Stimulated activated CD4-positive, alpha-beta T cell treated with anti-CD3 and anti-CD28 coated beads, Interleukin-12 subunit alpha, Interleukin-12 subunit beta, amount 100 ng/mL, for 24 hours (primary cell): ENCODE results near the gene WFDC1.

ENCODE experiments used
- DNase-seq, 2 experiments: peaks; one replicate each; pipeline ENCODE4 v3.0.0-alpha.2; 2020; ENCODE audit warnings: low read depth in 2 of 2

The WFDC1 gene

DNA sequence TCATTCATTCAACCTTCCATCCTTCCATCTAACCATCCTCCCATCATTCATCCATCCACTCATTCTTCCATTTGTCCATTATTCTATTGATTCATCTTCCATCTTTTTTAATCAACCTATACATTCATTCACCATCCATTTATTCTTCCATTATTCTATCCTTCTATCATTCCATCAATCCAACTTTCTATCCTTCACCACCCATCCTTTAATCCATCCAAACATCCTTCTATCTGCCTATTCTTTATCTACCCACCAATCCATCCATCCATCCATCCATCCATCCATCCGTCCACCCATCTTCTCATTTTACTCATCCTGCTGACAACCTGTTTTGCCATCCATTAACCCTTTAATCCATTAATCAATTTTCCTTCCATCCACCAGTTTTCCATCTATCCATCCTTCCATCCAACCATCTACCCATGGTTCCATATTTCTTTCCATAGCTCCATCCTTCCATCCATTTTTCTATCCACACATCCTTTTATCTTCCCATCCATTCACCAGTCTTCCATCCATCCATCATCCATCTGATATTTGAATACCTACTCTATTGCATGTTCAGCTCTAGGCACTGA is 21.8 kb upstream of the WFDC1 start:
- DNase-seq, result no peak

DNA sequence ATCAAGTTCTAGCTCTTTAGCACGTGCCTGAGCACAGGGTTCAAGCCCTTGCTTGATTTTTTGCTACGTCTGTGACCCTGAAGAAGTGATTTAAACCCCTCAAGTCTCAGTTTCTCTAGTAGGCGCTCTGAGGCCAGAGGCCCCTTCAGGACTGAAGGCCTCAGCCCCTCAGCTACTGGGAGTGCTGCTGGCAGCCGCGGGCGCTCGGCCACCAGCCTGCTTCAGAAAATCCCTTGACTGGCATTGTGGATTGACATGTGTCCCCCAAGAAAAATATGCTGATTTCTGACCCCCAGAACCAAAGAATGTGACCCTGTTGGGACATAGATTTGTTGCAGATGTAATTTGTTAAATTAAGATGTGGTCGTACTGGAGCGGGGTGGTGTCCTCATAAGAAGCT is 20.2 kb upstream of the WFDC1 start:
- no peak for DNase-seq

DNA sequence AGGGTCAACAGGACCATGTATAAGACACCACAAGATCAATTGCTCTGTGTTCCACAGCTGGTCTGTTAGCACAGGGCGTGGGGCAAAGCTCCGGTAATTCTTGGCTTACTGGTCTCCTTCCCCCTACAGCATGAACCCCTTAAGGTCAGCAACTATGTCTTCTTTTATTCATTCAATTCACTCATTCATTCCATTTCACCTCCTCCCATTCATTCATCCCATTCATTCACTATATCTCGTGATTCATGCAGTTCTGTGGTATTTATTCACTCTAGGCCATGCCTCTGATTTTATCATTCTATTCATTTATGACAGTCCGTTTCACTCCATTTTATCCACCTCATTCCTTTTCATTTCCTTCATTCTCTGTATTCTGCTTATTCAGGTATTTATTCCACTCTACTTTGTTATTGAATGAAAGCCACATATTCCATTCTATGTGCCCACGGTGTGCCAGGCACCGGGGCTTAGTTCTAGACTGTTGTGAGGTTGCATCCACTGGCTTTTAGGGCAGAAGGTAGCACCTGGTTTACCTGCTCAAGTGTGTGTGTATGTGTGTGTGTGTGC is 19.0 kb upstream of the WFDC1 start:
- no peak for DNase-seq

DNA sequence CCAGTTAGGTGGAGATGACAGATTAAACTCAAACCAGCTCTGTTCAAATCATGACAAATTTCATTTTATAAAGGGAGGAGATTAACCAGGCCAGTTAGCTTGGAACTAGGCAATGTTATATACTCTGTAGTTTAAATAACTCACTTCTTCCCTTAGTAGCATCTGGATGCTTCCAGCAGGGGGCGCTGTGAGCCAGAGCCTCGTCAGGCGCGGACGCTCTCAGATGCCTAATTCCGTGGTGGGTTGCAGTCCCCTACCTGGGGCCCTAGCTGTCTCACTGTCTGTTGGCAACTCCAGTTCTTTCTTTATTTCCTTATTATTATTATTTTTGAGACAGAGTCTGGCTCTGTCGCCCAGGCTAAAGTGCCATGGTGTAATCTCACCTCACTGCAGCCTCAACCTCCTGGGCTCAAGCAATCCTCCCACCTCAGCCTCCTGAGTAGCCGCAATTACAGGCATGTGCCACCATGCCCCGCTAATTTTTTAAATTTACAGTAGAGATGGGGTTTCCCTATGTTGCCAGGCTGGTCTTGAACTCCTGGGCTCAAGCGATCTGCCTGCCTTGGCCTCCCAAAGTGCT is 17.3 kb upstream of the WFDC1 start:
- DNase-seq, result peak; percentile 24 to 71

DNA sequence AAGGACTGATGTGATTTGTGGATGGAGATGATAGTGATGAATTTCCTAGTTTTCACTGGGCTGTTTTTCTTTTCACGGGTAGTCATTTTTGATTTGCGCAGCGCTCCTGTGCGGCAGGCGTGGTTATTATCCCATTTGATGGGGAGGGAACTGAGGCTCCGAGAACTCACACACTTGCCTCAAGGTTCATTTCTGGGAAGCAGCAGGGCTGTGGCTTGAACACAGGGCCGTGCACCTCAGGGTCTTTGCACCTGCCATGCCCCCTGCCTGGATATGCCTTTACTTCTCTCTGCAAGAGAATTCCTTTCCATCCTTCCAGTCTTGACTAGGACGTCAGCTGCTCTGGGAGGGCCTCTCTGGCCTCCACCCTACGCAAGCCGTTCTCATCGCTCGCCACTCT is 16.3 kb upstream of the WFDC1 start:
- DNase-seq, result no peak

DNA sequence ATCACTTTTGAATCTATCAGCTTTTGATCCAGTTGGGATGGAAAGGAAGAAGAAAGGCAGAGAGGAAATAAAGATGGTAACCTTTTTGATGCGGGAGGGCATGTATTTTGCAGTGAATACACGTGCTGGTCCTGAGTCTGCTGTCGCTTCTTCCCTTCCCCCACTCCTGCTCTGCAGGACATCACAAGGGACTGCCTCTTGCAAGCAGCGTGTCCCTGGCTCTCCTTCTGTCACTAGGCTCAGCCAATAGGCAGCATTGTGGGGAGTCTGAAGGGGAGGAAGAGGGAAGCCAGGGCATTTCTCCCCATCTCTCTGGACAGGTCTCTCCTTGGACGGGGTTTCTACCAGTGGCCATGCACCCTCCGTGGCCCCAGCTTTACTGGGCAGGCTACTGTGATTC is 15.7 kb upstream of the WFDC1 start:
- DNase-seq, result no peak

DNA sequence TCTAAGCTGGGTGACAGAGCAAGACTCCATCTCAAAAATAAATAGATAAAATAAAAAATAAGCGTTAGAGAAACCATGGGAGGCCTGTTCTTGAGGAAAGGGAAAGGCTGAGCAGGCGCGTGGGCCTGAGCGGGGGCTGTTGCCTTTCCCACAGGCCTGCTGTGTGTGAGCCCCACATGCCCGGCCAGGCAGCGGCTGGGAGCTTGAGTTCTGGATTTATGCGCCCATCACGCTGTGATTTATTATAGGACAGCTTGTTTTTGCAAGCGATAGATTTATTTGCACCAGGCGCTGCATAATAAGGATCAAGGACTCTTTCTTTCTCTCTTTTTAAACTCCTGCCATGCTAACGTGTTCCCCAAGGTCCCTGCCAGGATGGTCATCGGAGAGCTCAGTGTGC is 14.8 kb upstream of the WFDC1 start:
- no peak for DNase-seq

DNA sequence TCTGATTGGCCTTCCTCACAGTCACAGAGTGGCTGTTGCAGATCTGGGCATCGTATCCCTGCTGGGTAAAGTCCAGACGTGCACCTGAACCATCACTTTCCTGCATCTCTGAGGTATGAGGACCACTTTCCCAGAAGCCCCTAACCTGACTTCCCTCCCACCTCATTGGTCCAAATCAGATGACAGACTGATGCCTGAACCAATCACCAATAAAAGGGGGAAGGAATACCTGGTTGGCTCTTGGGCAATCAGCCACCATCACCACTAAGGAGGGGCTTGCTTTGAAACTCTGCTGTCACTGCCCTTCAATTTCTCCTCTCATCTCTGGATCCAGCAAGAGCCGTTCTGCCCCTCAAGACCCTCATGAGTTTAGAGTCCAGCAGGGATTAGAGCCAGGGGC is 13.6 kb upstream of the WFDC1 start:
- no peak for DNase-seq

DNA sequence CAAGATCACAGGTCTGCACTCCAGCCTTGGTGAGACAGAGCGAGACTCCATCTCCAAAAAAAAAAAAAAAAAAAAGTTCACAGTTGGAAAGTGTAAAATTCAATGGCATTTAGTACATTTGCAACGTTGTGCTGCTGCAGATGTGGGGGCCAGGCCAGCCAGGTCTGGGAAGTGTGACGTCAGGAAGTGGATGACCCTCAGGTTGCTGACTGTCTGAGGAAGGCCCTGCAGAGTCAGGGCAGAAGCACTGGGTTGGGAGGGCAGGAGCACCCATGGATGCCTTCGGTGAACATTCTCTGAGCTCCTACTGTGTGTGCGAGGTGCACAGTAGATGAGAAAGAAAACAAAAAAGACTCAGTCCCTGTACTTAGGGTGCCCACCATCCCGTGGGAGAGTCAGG is 12.1 kb upstream of the WFDC1 start:
- no peak for DNase-seq

DNA sequence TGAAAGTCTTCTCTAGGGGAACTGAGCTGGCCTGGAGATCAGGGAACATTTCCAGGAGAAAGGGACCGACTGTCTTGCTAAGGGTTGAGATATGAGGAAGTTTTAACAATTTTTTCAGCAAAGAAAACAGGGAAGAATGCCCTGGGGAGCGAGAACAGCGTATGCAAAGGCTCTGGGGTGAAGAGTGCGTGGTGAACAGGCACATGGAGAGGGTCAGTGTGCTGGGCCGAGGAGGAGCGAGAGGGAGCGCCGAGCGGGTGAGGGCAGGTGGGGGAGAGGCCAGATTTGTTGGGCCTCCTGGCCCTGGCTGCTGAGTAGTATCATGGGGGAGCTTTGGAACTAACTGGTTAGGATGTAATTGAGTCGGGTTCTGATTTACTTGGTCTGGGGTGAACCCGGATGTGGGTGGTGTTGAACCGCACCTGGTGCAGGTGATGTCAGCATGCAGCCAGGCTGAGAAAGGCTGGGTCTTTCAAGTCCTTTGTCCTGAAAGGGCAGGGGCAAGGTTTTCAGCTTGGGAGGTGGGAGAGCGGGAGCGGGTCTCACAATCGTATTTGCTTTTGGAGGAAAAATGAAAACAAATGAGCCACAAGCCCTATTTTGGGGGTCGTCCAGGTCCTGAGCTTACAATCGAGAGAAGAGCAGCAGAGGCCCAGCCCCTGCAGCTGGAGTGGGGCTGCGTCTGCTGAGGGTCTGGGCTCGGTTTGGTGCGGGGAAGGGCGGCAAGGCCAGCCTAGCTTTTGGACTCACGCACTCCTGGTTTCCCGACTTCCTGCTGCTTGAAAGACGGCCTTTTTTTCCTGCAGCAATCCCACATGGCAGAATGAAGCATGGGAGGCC is 11.1 kb upstream of the WFDC1 start:
- no peak for DNase-seq

DNA sequence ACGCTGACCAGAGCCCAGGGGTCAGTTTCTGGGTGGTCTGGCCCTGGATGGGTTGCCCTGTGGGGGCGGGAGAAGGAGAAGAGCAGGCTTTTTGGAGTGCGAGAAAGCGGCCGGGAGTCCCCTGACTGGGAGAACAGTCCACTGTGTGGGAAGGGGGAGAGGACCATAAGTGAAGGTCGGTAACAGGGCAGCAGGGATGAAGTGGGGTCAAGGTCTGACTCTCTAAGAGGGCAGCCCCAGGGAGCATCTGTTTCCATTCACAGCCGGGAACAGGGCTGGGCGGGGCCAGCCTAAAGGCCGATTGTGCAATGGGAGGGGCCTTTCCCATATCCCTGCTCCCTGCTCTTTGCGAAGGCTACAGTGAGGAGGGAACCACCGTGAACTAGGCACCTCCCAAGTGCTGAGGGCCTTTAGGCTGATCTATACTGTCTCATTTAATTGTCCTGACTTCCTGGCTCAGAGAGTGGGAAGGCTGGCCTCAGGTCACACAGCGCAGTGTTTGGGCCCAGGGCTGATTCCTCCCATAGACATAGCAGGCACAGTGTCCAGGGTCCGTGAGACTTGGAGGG is 10.4 kb upstream of the WFDC1 start:
- DNase-seq, result no peak

DNA sequence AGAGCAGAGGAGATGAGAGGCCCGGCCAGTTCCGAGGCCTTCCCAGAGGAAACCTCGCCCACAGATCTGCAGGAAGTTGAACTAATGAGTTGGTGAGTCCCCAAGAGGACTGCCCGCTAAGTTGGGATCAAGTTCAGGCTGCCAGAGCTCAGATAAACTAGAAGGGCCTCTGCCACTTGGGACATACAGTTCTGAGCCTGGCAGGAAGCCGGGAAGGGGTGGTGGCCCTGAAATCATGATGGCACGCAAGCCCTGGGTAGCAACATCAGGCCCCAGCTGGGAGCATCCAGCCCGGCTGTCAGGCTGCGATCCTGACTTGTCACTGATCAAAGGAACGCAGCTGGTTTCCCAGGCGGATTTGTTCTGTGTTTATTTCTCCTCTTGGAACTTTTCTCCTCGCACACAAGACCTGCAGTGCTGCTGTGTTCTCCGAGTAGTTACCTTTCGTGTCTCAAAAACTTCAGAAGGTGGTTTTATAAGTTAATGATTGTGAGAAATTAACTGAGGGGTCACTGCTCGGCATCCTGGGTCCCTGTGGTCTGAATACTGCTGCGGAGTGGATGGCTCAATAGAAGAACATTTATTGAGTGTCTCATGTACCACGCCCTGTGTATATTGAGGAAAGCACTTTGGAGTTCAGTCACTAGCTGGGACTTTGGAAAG is 8.0 kb upstream of the WFDC1 start:
- DNase-seq, result no peak

DNA sequence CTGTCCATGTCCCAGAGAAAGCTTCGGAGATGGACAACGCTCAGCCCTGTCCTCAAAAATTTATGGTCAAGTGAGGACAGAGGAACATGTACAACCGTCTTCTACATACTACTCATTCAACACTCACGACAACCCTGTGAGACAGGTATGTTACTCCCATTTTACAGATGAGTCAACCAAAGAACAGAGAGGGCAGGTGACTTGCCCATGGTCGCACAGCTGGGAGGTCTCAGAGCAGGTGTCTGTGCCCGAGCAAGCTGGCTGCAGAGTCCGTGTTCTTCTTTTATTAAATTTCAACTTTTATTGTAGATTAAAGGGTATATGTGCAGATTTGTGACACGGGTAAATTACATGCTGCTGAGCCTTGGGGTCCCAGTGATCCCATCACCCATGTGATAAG is 5.8 kb upstream of the WFDC1 start:
- no peak for DNase-seq

DNA sequence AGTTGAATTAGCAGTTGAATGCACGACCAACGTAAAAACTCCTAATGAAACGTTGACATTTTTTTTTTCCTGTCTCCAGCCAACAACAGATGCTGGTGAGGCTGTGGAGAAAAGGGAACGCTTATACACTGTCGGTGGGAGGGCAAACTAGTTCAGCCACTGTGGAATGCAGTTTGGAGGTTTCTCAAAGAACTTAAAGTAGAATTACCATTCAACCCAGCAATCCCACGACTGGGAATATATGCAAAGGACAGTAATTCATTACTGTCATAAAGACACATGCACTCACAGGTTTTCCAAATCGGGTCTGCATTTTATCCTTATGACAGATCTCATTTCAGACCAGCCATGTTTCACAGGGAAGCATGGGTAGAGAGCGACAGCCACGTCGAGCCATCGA is 3.5 kb upstream of the WFDC1 start:
- DNase-seq, result no peak

DNA sequence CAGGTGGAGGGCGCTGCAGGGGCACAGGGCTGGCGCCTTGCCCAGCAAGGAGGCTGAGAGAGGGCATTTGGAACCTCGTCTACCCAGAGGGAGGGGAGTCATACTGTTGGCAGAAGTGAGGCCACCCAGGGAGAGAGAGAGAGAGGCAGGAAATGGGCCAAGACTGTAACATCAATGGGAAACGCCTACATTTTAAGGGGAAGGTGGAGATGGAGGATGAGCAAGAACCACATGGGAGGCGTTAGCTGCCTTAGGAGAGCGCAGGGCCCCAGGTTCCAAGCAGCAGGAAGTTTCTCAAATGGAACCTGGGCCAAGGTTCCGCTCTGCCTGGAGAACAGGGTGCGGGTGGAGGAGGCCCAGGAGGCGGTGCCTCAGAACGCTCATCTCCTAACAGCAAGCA is 2.7 kb upstream of the WFDC1 start:
- DNase-seq, result no peak

DNA sequence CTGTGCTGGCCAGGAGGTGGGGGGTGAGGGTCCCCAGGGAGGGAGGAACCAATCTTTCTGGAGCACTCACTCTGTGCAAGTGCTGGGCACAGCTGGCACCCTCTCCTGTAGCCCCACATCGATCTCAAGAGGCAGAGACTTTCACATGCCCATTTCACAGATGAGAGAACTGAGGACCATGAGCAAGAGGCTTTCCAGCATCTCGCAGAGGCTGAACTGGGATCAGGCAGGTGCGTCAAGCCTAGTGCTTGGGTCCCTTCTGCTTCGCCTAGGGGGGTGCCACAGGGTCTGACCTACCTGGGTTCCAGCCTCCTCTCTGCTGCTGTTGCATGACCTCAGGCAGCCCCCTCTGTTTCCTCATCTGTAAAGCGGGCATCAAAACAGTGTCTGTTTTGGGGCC is 1.3 kb upstream of the WFDC1 start:
- DNase-seq, result no peak

DNA sequence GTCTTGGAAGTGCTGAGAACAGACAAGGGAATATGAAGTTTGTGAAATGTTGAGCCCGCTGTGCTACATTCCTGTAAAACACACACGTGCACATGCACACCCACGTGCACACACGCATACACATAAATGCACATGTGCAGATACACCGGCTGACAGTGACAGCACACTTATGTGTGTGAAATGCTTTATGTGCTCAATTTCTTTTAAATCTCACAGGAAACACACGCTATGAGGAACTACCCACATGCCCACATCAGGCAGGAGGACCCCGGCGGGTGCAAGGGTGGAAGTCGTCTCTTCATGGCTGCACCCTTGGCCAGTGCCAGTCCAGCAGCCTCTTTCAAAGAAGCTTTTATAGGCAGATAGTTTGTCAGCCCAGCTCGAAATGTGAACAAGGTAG is 561 bp upstream of the WFDC1 start:
- DNase-seq, result no peak

DNA sequence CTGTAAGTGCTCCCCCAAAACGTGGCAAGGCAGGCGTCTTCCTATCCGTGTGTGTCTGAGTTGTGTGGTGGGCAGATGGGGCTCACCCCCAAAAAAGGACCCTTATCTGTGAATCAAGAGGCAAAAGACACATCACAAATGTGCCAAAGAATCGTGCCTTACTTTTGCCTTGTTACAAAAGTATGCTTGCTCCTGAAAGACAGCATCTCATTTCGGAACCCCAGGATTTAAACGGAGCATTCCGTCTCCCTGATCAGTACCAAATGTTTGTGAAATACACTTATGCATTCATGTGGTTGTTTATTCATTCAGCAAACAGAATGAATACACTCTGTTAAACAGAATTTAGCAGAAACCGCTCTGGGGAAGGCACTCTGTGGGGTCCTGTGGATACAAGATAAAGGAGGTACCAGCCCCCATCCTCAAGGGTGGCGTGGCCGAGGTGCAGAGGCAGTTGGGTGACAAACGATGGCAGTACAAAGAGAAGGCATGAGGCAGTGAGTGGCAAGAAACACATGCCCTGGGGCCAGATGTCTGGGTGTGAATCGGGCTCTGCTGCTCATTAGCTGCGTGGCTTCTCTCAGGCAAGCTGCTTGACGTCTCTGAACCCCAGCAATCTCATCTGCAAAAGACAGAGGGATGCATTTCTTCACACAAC is 654 bp downstream of the WFDC1 start:
- DNase-seq, result no peak

DNA sequence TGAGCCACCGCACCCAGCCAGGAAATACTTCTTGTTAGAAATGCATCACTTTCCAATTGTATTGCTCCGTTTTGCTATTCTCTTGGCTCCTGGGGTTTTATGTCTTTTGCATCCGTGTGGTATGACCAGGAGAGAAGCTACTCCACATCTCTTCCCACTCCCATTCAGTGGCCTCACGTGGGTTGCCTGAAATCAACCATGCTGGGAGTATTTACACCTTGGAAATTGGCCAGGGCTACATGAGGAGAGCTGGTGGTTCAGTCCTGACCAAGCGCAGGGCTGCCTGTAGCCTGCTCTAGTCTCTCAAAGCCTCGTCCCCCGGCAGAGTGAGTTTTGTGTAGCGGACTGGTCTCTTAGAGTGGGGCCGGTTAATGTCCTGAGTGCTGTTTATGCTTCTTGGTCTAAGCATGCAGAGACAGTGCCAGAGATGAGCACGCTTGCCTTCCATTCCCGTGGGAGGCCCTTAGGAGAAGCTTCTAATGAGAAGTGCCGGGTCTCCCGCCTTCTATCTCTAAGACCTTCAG is 3.8 kb downstream of the WFDC1 start:
- no peak for DNase-seq

DNA sequence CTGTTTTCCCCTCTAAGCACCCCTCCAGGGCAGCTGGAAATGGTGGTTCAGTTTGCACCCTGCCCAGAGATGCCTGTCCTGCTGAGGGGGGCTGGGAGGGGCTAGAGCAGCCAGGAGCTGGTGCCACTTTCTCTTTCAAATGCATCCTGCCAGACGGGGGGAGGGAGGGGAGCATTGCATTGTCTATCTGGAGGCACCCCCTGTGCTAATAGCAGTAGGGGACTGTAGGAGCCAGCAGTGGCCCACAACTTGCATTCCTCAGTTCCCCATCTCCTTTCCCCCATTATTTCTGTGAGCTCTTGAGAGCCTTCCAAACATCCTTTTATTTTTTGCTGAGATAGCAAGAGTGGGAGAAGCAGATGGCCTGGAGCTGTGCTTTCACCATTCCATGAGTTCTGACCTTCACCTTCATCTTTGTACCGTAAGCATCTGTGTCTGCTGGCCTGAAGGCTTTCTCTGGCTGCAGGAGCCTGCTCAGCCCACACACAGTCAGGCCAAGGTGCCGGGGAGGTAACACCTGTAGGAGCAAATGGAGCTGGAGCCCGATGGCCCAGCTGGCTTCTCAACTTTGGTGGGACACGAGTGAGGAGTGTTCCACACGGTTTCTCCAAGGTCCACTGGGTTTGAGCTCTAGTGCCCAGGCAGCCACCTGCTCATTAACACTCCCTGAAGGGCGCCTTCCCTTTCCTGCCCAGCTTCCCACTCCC is 5.2 kb downstream of the WFDC1 start:
- DNase-seq, result no peak
